CD4-positive, alpha-beta T cell treated with Interferon alpha-2 for 1 hour (primary cell): ENCODE results near the gene RASGRP3.
"Not testable (repeated sequence)": the region's sequence is repeated elsewhere in the genome, so short reads cannot be mapped to it uniquely, and the experiment has no call there.

ENCODE experiments used
- DNase-seq, 2 donors: peaks; one replicate each; pipeline ENCODE4 v3.0.0-alpha.2; 2020 to 2022

Gene RASGRP3

GRCh38 chr2:33458248-33458819 is 18.1 kb upstream of the RASGRP3 start:
- no peak for DNase-seq

DNA sequence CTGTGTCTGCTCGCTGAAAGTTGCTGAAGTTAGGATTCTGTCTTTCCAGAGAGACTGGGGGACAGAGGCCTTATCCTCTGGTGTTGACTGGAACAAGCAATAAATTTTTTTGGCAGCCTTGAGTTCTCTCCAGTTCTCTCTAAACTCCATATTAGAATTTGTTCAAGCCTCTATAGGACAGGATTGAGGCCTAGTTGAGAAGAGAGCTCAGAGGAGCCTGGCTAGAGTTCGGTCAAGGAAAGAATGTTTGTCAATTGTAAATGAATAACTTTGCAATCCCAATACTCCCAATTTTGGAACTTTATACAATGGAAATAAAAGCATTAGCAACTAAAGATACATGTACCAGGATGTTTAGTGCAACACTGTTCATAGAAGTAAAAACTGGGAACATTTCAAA is 16.7 kb upstream of the RASGRP3 start:
- no peak for DNase-seq

DNA sequence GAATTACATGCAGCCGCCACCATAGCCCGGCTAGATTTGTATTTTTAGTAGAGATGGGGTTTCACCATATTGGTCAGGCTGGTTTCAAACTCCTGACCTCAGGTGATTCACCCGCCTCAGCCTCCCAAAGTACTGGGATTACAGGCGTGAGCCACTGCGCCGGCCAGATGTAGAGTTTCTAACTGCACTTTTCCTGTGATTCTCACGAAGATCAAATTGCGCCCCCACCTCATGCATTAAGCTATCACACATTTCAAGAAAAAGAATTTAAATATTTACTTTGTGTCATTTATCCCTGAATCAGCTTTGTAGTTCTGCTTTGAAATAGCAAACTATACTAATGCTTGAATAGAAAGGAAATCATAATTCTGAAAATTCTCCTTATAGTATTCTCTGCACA is 13.9 kb upstream of the RASGRP3 start:
- not testable (repeated sequence) for DNase-seq

- DNase-seq = no peak
These were observed 9.0 kb upstream of the RASGRP3 start for GRCh38 chr2:33467413-33467812.

DNA sequence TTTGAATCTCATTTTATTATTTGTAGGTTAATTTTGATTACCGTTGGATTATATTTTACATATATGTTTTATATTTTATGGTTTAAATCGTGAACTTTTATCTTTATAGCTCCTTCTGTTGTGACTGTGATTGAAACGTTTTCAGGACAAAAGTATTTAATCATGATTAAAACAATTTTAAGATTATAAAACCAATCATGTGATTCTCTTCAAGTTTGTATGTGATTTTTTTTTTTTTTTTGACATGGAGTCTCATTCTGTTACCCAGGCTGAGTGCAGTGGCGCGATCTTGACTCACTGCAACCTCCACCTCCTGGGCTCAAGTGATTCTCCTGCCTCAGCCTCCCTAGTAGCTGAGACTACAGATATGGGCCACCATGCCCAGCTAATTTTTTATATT is 7.2 kb upstream of the RASGRP3 start:
- DNase-seq = no peak

GRCh38 chr2:33475224-33476130 is 972 bp upstream of the RASGRP3 start:
- peak; percentile 87 to 91 for DNase-seq

DNA sequence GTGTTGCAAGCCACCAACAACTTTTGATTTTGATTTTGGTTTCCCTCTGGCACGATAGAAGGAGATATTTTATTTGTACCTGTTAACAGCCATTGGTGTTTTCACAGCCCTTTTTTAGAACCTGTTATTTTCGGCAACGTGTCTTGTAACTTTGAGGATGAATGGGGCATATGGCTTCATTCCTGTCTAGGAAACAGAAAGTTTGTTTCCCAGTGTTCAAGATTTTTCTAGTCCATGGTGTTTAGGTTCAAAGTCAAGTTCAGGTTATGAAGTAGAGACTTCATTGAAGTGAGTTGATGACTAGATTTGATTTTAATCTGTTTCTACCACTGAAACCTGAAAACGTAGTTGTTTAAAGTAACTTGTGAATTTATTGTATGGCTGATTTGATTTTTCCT is 343 bp downstream of the RASGRP3 start:
- no peak for DNase-seq

- DNase-seq = peak; percentile 46 to 72
These were observed 1.3 kb downstream of the RASGRP3 start for GRCh38 chr2:33477473-33478468.

DNA sequence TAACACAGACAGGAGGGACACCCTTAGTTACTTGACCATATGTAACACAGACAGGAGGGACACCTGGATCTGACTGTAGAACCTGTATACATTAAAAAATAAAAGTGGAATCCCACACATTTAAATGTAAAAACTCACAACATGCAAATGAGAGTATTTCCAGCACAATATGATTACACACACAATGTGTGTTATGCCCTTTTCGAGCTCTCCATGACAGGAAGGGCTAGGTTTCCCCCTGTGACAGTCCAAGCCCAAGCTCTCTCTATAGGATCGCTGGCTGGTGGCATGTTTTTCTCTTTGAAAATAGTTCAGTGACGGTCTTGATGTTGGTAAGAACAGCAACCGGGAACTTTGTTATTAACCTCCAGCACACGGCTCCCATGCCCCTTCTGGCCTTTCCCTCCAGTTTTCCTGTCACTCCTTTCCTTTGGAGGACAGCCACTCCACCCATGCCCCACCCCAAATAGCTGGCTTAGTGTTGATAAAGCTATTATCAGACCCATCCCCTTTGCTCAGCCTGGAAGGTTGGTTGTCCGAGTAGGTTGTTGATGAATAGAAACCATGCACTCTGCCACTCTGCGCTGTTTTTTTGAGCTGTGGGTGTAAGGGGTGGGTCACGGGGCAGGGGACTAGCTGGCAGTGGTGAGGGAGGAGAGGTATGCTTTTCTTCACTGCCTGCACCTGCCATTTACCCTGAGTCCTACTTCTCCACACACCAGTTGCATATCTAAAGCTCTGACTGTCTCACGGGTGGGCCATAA is 2.7 kb downstream of the RASGRP3 start:
- peak in 1 of 2 donors; percentile 25 for DNase-seq

- no peak for DNase-seq
These were observed 6.1 kb downstream of the RASGRP3 start for GRCh38 chr2:33482518-33482917.

DNA sequence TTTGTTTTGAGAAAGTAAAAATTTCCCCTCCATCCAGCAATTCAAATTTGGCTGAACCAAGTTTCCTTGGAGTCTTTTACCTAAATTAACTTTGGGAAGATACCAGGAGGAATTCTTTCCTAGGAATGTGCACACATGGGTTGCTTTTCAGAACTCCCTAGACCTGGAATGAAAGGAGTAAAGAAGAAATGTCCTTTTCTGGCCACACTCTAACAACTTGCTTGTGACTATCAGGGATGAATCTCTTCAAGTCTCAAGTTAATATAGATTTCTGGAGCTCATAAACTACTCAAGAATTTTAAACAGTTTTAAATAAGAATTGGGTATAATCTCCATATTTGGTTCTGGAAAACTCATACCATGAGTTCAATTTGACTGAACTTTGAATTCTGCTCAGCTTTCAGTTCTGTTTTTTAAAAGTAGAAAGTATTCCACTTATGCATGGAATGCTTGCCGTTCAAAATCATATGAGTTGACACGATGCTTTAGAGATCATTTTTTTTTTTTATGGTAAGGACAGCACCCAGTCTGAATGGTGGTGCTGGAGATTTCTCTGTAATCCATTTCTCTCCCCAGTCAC is 7.7 kb downstream of the RASGRP3 start:
- DNase-seq = no peak

DNA sequence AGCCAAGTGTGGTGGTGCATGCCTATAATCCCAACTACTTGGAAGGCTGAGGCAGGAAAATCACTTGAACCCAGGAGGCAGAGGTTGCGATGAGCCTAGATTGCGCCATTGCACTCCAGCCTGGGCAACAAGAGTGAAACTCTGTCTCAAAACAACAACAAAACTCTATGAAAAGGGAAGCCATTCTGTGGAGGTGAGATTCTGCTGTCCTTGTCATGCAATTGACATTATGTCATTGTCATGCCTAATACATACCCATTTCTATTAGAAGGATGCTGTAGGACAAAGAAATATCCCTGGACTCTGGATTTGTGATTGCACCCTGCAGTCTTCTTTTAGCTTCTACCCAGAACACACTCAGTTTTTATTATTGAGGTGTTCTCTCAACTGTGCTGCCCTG is 8.6 kb downstream of the RASGRP3 start:
- no peak for DNase-seq

GRCh38 chr2:33486544-33486943 is 10.1 kb downstream of the RASGRP3 start:
- DNase-seq = no peak

DNA sequence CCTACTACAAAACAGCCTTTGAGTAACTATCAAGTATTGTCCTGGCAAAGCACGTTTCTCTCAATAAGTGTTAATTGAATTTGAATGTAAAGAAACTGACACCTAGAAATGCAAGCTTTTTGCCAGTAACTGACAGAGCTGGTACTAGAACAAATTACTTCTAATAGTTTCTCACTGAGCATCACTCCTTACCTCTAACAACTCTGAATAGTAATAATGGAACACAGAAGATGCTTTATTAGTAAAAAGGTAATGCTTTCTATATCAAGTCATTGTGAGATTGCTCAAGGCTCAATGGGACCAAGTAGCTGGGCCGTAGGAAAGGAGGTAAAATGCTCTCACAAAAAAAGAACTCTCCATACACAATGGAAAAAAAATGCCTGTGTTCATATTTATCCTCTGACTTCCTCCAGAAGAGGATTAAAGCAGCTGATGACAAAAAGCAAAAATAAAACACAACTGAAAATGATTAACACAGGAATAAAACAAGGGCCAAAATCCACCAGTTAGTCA is 11.8 kb downstream of the RASGRP3 start:
- no peak for DNase-seq

DNA sequence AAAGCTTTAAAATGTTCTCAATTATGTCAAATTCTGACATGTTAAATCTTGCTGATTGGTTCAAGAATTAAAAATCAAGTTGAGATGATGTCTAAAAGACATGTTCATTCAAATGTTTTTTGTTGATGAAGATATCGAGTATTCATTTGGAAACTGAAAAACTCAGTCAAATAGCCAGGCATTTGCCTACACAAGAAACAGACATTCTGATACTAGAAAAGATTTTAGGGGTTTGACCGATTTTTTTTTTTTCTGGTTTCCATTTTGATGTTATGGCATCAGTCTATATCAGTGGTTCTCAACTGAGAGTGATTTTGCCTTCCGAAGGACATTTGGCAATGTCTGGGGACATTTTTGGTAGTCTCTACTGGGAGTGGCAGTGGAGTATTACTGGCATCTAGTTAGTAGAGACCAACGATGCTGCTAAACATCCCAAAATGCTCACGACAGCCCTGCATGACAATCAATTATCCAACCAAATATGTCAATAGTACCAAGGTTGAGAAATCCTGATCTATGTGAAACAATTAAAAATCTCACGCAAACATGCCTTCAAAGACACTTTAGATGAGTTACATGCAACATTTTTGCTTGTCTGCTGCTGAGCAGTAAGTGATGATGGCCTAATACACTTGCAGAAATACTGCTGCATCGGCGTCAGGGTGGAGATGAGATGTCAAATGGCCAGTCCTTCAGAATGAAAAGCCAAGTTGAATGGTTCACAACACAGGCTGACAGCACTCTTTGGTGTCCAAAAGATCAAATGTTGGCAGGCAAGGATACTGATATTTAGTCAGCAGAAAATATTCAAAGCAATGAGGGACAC is 12.5 kb downstream of the RASGRP3 start:
- DNase-seq = no peak

DNA sequence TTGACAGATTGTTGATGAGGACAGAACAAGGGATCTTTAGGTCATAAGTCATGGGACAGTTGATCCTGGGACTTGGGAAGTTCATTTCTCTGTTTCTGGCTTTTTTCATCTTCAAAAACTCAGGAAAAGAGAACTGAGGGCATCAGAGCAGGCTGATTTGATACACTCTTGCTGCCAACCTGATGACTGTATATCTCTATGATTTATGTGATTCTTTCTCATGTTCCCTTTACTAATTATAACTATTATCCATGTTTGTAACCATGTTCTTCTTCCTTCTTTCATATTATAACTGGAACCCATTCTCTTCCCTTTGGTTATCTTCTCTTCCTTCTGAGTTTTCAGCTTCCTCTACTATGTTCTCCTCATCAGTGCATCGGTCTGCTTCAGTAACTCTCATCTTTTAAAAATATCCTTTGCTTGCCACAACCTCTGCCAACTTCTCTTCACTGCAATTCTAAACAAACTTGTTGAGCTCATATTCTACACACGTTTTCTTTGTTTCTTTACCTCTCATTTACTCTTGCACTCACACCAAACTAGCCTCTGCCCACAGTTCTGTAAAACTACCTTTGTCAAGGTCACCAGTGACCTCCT is 13.5 kb downstream of the RASGRP3 start:
- no peak for DNase-seq

- DNase-seq = no peak
These were observed 15.1 kb downstream of the RASGRP3 start for GRCh38 chr2:33491441-33492084.

DNA sequence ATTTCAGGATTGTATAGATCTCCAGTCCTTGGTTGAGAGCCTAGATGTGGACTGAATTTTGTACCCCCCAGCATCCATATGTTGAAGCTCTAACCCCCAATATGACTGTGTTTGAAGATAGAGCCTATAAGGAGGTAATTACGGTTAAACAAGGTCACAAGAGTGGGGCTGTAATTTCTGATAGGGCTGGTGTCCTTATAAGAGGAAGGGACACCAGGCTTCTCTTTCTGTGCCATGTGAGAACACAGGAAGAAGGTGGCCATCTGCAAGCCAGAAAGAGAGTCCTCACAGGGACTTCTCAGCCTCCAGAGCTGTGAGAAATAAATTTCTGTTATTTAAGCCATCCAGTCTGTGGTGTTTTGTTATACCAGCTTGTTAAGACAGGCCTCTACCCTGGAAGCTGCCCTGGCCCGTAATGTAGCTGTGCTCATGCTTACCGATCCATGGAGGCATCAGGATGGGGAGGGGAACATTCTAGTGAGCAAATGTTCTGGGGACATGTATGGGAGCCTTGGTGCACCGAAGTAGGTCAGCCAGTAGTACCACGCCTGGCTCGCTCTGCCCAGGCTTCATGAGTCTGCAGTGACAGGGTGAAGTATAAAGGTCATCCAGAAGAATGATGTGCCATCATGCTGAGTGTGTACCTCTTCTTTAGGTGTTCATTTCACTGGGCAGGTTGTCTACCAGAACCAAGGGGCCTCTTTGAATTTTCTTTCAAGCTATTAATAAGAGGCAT is 16.1 kb downstream of the RASGRP3 start:
- no peak for DNase-seq

DNA sequence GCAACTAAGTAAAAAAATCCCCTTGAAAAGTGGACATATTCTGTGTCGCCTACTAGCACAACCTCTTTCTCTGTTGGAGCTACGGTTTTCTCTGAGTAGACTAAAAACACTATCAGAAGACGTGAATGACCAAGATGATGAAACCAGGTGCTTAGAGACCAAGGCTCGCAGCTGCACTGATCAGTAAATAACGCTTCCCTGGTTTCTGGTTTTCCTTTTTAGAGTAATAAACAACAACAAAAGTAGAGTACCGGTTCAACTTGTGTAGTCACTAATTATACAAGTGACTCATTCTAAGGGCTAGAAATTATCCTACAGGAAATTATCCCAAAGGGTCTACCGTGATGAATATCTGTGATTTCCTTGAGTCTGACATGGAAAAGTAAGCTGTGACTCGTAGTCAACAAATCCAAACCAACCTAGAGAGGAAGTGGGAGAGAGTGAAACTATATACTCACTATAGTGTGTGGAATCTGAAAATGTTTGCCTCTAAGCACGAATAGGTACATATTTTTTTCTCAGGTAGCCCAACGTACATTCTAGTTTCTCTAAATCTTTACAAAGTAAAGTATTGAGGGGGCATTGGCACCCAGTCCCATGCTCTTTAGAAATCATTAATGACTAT is 17.8 kb downstream of the RASGRP3 start:
- no peak for DNase-seq
